ENCODE data around the gene NECTIN1.

The NECTIN1 gene

DNA sequence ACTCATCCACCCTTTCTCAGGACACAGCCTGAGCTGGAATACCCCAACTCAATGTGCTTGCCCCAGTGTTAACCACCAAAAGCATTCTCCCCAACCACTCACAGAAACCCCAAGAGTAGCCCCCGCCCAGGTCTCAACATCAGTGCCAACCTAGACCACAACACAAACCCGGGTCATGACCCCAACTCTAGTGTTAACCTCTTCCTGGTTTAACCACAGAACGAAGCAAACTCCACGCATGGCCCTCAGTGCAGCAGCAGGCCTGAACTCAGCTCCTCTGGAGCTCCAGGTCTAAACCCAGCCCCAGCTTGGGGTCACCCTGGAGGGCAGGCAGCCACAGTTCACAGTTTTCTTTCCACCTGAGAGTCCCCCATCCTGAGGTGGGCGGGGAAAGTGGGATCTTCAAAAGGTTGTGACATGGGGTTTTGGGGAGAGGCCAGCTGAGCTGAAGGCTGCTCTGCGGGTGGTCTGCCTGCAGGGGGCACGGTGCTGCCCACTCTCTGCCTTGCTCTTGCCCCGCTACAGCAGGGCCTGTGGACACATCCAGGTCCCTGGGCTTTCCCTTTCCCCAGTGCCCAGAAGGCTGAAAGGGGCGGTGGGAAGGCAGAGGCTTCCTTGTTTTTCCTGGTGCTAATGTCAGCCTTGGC, 37.9 kb downstream of the NECTIN1 start:
- DNase-seq = no peak

- no peak for DNase-seq
Measured at GRCh38 chr11:119689302-119689701, 39.7 kb downstream of the NECTIN1 start.

DNA sequence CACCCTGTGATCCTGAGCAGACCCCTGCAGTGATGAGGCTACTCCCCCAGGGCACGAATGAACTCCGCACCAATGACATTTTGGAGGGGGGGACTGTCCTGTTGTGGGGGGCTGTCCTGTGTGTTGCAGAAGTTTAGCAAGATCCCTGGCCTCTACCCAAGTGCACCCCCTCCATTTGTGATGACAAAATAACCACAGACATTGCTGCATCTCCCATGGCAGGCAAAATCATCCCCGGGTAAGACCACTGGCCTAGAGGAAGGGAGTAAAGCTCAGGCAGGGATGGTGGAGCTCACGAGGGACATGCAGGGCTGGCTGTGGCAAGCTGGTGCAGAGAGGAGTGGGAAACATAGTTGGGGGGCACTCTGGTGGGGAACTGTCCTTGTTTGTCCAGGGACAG, 40.6 kb downstream of the NECTIN1 start:
- no peak for DNase-seq

- no peak for DNase-seq
Measured at GRCh38 chr11:119687373-119688046, 41.5 kb downstream of the NECTIN1 start.

DNA sequence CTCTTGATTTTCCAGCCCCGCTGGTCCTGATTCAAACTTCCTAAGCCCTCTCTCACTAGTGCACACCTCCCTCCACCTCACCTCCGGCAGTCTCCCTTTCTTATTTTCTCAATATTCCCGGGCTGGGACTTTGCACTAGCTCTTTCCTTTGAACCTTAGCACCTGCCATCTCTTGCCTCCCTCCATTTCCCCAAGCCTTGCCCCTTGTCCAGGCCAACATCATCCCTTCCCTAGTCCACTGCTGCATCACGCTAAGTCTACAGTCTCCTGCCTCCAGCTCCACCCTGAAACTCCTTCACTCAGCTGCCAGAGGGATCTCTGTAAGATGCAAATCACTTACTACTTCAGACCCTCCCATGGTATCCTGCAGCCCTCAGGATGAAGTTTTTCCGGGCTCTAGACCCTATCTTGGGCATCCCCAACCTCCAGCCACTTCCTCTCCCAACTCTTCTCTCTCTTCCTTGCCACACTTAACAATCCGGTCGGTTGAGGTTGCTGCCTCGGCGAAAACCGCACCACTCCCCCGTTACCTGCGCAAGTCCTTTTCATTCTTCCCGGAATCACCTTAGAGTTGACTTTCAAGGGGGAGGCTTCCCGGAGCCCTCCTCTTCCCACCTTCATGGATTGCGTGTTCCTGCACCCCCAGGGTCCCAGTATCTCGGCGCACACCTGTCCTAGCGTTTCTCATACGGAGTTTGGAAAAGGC, 42.7 kb downstream of the NECTIN1 start:
- no peak for DNase-seq

DNA sequence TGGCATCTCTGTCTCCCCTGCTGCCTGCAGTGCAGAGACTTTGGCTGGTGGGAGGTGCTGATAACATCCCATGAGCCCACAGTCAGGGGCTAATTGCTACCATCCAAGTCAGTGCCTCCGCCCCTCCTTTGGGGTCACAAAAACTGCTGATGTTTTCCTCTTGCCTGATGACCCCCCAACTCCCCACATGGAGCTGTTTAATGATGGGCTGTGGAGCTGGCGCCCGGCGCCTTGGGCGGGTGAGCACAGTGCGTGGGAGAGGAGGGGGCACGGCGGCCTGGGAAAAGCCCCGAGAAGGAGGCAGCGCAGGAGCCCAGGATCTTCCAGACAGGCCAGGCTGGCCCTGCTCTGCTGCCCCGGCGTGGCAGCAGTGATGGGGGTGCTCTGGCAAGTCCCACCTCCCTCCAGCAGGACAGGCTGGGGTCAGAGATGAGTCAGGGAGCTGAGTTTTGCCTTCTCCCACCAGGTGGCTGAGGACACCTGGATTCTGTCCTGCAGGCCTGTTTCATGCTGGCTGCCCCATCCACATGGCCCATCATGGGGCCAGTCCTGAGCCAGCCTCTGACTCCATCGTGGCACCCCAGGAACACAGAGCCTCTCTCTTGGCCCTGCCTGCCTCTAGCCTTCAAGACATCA, 43.8 kb downstream of the NECTIN1 start:
- DNase-seq = no peak

DNA sequence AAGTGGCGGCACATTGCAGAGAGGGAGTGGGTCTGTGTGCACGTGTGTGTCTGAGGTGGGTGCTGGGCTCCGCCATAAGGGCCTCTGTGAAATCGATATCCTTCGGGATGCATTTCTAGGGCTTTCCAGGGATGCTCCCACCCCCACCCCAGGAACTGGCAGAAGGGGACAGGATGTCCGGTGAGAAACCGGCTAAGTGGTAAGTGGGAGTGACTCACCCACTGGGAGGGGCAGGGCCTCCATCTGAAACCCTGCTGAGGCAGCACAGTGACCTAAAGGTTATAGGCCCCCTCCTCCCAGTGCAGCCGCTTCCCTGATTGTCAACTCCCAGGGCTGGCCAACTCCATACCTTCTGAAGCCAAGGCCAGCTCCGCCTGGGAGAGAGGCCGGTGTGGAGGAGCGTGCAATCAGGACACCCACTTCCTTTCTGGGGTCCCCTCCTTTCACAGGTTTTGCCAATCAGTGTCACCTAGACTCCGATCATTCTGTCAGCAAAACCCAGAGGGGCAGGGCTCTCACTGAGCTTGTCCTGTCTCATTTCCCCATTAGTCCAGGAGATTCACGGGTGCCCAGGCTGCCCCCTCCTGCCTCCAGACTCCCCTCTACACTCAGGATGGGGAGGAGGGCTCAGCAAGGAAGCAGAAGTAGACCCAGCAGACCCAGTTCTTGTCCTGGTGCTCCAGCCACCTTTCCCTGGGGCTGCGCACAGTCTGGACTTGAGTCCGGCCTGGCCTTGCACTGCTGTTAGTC, 44.5 kb downstream of the NECTIN1 start:
- DNase-seq = no peak

- no peak for DNase-seq
Measured at GRCh38 chr11:119683783-119684182, 45.2 kb downstream of the NECTIN1 start.

- no peak for DNase-seq
Measured at GRCh38 chr11:119681361-119681910, 47.6 kb downstream of the NECTIN1 start.

DNA sequence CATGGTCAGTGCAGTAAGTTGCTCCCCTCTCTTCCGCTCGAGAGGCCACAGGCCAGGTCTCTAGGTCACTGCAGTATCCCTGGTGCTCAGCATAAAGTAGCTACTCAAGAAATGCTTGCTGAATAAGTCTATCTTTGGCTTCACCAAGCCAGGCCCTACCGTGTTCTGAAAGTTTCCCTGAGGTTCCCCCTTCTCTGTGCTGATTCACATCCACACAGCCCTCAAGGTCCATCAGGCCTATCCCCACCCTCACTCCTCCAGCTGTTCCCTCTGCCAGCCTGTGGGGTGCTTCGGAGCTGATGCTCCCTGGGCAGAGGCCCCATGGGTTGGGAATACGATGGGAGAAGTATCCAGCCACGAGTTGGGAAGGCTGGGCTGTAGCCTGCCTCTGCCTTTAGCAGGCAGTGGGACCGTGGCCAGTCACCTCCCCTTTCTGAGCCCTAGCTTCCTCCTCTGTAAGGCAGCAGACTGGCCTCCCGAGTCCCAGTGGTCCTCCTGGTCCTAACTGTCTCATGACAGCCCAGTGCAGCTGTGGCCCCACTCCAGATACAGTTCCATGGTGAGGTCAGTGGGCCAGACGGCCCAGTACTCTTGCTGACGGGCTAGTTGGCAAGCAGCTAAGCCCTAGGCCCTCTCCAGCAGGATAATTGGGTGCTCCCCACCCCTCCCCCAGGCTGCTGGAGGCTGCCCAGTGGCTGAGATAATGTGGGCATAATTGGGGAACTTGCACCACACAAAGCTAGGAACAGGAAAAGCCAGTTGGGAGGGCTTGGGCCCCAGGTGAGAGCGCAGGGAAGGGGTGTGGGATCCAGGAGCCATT, 48.2 kb downstream of the NECTIN1 start:
- no peak for DNase-seq

DNA sequence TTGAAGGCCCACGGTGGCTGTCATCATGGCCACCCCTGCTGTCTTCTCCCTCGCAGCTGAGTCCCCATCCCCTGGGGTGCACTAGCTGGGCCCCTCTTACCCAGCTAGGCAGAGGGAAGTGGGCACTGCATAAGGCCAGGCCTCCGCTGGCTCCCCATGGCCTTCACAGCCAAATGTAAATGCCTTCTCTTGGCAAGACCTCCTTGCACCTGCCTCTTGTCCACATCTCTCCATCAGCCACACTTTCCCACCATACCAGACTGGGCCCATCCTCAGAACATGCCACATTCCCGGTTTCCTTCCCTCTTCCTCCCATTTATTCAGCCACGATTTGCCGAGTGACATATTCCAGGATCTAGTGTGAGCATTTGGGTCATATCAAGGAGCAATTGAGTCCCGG, 49.7 kb downstream of the NECTIN1 start:
- DNase-seq = no peak

DNA sequence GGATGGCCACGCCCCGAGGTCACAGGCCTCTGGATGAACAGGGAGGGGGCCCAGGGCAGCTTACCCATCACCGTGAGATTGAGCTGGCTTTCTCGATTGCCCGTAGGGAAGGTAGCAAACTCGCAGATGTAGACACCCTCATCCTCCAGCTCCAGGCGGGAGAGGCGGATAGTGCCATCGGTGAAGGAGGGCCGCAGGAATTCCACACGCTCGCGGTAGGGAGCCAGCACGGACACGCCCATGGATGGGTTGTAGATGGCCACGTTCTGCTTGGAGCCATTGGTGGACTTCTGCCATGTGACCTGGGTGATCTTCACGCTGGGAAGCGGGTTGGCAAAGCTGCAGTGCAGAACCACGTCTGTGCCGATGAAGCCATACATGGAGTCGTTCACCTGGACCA, 50.6 kb downstream of the NECTIN1 start:
- no peak for DNase-seq

DNA sequence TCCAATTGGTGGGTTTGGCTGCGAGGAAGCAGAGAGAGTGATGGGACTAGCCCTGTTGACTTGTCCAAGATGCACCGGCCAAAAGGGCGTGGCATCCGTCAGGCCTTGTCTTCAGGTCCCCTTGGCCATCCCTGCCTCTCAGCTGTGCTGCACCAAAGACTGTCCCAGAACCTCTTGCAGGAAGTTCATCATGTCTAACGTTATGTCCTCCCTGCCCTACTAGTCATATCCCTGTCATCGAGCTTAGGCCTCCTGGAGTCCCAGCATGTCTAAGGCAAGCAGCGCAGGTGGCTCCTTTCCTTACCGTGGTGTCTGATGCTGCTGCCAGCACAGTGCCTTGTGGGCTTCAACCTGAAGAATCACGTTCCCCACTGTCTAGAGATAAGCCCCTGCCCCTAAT, 51.2 kb downstream of the NECTIN1 start:
- DNase-seq = no peak

DNA sequence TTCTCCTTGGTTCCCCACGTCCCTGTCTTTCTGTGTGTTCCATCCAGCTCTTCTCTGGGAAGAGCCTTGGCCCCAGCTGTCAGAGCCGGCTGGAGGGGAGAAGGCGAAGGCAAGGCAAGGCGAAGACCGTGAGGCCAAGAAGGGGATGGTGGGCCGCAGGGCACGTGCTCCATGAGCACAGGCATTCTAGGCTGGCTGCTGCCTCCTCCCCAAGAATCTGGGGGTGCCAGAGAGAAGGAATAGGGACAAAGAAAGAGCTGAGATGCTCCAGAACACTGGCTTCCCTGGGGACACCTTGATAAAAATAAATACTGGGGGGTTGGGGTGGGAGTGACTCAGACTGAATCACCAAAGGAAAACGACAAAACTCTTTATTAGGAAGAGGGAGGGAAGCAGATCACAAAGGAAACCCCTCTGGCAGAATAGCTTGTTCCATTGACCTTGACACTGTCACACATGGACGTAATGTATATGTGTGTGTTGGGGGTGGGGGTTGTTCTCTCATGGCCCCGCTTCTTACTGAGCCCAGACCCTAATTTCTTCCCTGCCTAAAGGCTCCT, 52.5 kb downstream of the NECTIN1 start:
- DNase-seq = no peak

GRCh38 chr11:119673759-119674336, 55.2 kb downstream of the NECTIN1 start:
- no peak for DNase-seq

DNA sequence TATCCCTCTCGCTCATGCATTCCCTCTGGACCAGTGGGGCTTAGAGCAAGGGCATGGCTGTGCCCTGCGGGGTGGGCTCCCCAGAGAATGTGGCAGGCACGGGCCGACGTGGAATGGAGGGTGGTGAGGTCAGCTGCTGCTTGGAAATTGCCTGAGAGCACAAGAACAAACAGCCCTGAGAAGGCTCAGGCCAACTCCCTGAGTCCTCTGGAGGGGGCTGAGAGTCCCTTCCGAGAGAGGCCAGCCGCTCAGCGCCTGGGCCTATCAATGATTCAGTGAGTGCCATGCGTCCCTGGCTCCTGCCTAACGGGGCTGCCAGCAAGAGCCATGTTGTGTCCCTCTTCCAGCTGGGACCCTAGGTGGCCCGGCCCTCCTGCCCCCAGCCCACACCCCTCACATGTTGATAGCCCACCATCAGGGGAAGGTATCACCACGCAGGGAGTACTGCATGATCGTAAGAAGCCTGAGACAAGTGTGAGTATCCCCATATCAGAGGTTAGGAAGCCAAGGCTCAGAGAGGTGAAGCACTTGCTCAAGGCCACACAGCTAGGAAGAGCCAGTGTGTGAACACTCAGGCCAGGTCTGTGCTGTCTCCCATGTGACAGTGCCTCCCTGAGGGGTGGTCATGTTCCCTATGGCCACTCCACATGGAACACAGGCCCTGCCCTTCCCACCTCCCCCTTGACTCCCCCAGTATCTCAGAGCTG, 55.8 kb downstream of the NECTIN1 start:
- no peak for DNase-seq

GRCh38 chr11:119672597-119672996, 56.4 kb downstream of the NECTIN1 start:
- DNase-seq = no peak

DNA sequence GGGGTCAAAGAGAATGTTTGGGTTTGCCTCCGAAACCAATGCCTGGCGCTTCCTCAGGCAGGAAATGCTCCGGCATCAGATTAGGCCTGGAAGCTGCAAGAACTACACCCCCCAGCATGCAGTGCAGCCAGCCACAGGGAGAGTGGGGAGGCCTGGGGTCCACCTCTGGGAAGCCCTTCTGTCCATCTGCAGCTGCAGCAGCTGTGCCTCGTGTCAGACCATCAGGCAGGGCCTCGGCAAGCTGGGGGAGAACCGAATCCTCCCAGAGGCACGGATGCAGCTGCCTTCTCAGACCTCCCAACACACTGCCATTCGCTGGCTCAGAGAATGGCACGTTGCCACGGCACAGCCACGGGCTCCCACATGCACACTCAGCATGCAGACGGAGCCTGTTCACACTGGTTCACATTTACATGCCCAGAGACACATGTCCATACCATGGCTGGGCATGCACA, 57.4 kb downstream of the NECTIN1 start:
- DNase-seq = no peak

DNA sequence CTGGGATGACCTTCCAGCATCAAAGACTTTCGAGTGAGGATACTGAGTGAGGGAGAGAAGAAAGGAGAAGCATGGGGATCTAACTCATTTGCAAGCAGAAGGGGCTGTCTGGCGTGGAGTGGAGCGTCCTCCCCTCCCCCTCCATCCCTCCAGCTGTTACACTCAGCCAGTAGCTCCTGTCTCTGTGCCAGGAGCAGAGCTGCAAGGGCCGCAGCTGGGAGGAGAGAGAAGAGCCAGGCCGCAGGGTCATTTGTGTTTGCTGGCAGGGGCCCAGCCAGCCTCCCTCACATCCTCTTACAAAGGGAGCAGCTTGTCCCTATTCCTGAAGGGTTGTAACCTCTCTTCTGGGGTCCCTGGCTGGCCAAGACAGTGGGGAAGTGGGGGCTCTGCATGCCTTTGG, 57.9 kb downstream of the NECTIN1 start:
- DNase-seq = no peak

GRCh38 chr11:119669487-119669886, 59.5 kb downstream of the NECTIN1 start:
- DNase-seq = no peak
